Gastrocnemius medialis (tissue), 4 donors: ENCODE data around the gene DVL1. TPM values are rescaled to one million over a fixed set of nuclear protein-coding genes. Genes with fewer than 3 reads are reported as not detected.
A peak's percentile ranks its signal among the peaks of the same experiment; 100 is the strongest.

Source experiments
- ATAC-seq, 2 donors: fragments of 150-250 bp; one replicate each; pipeline ENCODE4 v1.9.1; 2016
- DNase-seq, 2 donors: peaks; one replicate each; pipeline ENCODE4 v3.0.0-alpha.2; 2019
- H3K27ac ChIP-seq, 4 donors: fragments of 200-600 bp; sonication (generic); 1 replicate in 1 of 4; 2 replicates in 3 of 4; pipeline ENCODE4 v1.5.1; 2016 to 2018; ENCODE audit warnings: mild to moderate bottlenecking in 2 of 4, moderate library complexity in 1 of 4
- H3K27me3 ChIP-seq, 3 donors: fragments of 200-600 bp; sonication (generic) in 2 of 3; 1 replicate in 1 of 3; 2 replicates in 2 of 3; pipeline versions ENCODE4 v1.5.1 to v1.6.0; 2016 to 2019; ENCODE audit warnings: mild to moderate bottlenecking in 1 of 3, moderate library complexity in 1 of 3
- H3K36me3 ChIP-seq, 2 donors: fragments of 200-600 bp; sonication (generic) in 1 of 2; one replicate each; pipeline ENCODE4 v1.5.1; 2017 to 2018
- H3K4me1 ChIP-seq, 2 donors: fragments of 200-600 bp; sonication (generic) in 1 of 2; one replicate each; pipeline ENCODE4 v1.5.1; 2016 to 2017; ENCODE audit warnings: mild to moderate bottlenecking in 2 of 2
- H3K4me3 ChIP-seq, 4 donors: fragments of 200-600 bp; sonication (generic) in 3 of 4; 1 replicate in 1 of 4; 2 replicates in 3 of 4; pipeline ENCODE4 v1.5.1; 2016 to 2019; ENCODE audit warnings: mild to moderate bottlenecking in 2 of 4
- H3K9me3 ChIP-seq, 3 donors: fragments of 200-600 bp; sonication (generic) in 2 of 3; 1 replicate in 1 of 3; 2 replicates in 2 of 3; pipeline ENCODE4 v1.5.1; 2016 to 2019
- CTCF ChIP-seq, 5 experiments: fragments of 450-650 bp in 3 of 5; fragments of 200-600 bp in 2 of 5; sonication (generic) in 2 of 5; IDR thresholded peaks in 4 of 5; conservative IDR thresholded peaks in 1 of 5; 1 replicate in 4 of 5; 2 replicates in 1 of 5; pipeline ENCODE4 v1.5.1; 2016 to 2019; ENCODE audit warnings: antibody characterized with exemption in 5 of 5, mild to moderate bottlenecking in 3 of 5, moderate library complexity in 3 of 5
- POLR2A ChIP-seq, 2 donors: fragments of 450-650 bp; IDR thresholded peaks; one replicate each; pipeline ENCODE4 v1.6.1; 2017; ENCODE audit warnings: antibody characterized with exemption in 2 of 2, mild to moderate bottlenecking in 2 of 2, moderate library complexity in 2 of 2
- in situ Hi-C, 4 donors: fragments of 200-750 bp; cut with MboI; loops; one replicate each; pipeline versions ENCODE4 v1.15.0 to v1.8.0; 2017; ENCODE audit warnings: low sequenced_read_pairs in 4 of 4
- intact Hi-C: fragments of 100-400 bp; cut with DNase I; formaldehyde crosslinking; loops from one replicate; pipeline ENCODE4 v1.15.1; 2023; ENCODE audit warnings: low total_unique reads
- total RNA-seq, 4 donors: library from RNA; depleted of rRNA; stranded (reverse); fragments of >200 nt; gene quantifications; one replicate each; pipeline versions ENCODE4 v1.1.0 to v1.2.3, GENCODE V29; 2016

Gene DVL1
- total RNA-seq, 4 donors from 2014 or later: 196 to 311 (median 258) TPM

GRCh38 chr1:1302951-1303509 is 46.2 kb downstream of the DVL1 start:
- DNase-seq (no peak), ATAC-seq (no peak)
- in situ Hi-C loops (no loop called here), intact Hi-C loops (no loop called here)
- no peak overlapping the region for H3K27ac ChIP-seq
- H3K27me3 ChIP-seq: no peaks in the 10 kb centered on the region
- no peaks in the 10 kb centered on the region for H3K36me3 ChIP-seq
- TF ChIP-seq CTCF (IDR thresholded peaks at IDR 0.05 in 4 of 5, conservative IDR thresholded peaks at IDR 0.05 in 1 of 5): no peak
- TF ChIP-seq POLR2A (IDR thresholded peaks at IDR 0.05): no peak
- H3K9me3 ChIP-seq: no peaks in the 10 kb centered on the region
- H3K4me3 ChIP-seq: no peak overlapping the region
- peaks cover 30 to 36% of the 10 kb centered on the region in 2 donors for H3K4me1 ChIP-seq

DNA sequence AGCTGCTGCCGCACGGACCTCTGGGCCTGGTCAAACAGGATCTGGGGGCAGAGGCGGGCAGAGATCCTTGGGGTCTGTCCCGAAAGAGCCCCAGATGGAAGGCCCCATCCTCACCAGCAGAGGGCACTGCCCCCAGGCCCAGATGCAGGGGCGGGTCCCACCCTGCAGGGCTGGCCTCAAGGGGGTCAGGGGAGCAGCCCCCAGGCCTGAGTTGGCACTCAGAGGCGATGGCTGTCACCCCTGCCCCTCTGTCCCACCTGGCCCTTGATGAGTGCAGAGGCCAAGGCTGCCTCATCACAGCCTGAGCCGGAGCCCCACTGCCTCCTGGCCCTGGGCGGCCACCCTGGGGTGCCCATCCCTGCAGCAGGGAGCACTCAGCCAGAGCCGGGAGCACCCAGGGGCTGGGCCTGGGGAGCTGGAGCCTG is 47.2 kb downstream of the DVL1 start:
- ATAC-seq (no peak), DNase-seq (no peak)
- Histone ChIP-seq H3K36me3 (no peaks in the 10 kb centered on the region), H3K4me3 (no peak overlapping the region), H3K27ac (no peak overlapping the region), H3K4me1 (peaks cover 27 to 33% of the 10 kb centered on the region in 2 donors), H3K27me3 (no peaks in the 10 kb centered on the region), H3K9me3 (no peaks in the 10 kb centered on the region)
- in situ Hi-C loops: no loop called here
- intact Hi-C loops: no loop called here
- no peak for TF ChIP-seq POLR2A (IDR thresholded peaks at IDR 0.05)
- peak in 3 of 5 experiments; percentile 11 to 40 (median 20) for TF ChIP-seq CTCF (IDR thresholded peaks at IDR 0.05 in 4 of 5, conservative IDR thresholded peaks at IDR 0.05 in 1 of 5)

DNA sequence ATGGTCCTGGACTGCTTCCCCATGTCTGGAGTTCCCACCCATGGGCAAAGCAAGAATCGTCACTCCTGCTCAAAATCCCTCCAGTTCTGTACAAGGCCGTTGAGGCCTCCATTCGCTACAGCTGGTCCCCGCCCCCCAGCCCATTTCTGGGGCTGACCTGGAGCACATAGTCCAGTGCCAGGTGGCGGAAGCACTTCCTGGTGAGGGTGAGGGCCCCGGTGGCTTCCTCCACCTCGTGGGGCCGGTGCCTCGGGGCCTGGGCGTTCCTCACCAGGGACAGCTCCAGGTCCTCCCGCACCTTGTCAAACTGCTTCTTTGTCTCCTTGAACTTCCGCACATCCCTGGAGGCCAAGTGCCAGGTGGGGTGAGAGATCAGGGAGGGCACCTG is 48.9 kb downstream of the DVL1 start:
- peaks cover 0 to 5% of the 10 kb centered on the region in 2 donors for H3K36me3 ChIP-seq
- H3K27me3 ChIP-seq: no peaks in the 10 kb centered on the region
- no peak overlapping the region for H3K27ac ChIP-seq
- H3K4me3 ChIP-seq: no peak overlapping the region
- no peaks in the 10 kb centered on the region for H3K9me3 ChIP-seq
- in situ Hi-C loops: no loop called here
- TF ChIP-seq POLR2A (IDR thresholded peaks at IDR 0.05) (no peak), CTCF (IDR thresholded peaks at IDR 0.05 in 4 of 5, conservative IDR thresholded peaks at IDR 0.05 in 1 of 5) (no peak)
- intact Hi-C loops: no loop called here
- ATAC-seq (no peak), DNase-seq (no peak)
- peaks cover 10 to 17% of the 10 kb centered on the region in 2 donors for H3K4me1 ChIP-seq

- intact Hi-C loops (no loop called here), in situ Hi-C loops (no loop called here)
- no peak overlapping the region for H3K4me3 ChIP-seq
- DNase-seq: no peak
- H3K27ac ChIP-seq: no peak overlapping the region
- ATAC-seq: no peak
- no peaks in the 10 kb centered on the region for H3K27me3 ChIP-seq
- TF ChIP-seq CTCF (IDR thresholded peaks at IDR 0.05 in 4 of 5, conservative IDR thresholded peaks at IDR 0.05 in 1 of 5) (no peak), POLR2A (IDR thresholded peaks at IDR 0.05) (no peak)
- H3K9me3 ChIP-seq: no peaks in the 10 kb centered on the region
- H3K4me1 ChIP-seq: peaks cover 5 to 11% of the 10 kb centered on the region in 2 donors
- peaks cover 0 to 8% of the 10 kb centered on the region in 2 donors for H3K36me3 ChIP-seq
Observed at GRCh38 chr1:1299686-1300351, 49.4 kb downstream of the DVL1 start.
